Kidney (tissue), 14 donors: Measurements from ENCODE around the gene DNPH1. TPM values are rescaled to one million over a fixed set of nuclear protein-coding genes. Genes with fewer than 3 reads are reported as not detected.

Experiments used
- DNase-seq, 5 donors: peaks; one replicate each; pipeline ENCODE4 v3.0.0-alpha.2; 2013 to 2020
- FAIRE-seq: peaks from 2 replicates; lab custom pipeline; 2012; peaks lifted over from hg19 to GRCh38; lab: Jason Lieb, UNC
- H3K27ac ChIP-seq, 2 donors: one replicate each; pipeline ENCODE4 v1.7.0; 2013; ENCODE audit warnings: low read depth in 2 of 2, low read length in 2 of 2, inconsistent platforms in 1 of 2
- H3K27me3 ChIP-seq: one replicate; pipeline ENCODE4 v1.7.1; 2013; ENCODE audit warnings: low read length, inconsistent platforms; ENCODE audit not compliant: control insufficient read depth, insufficient read depth
- H3K36me3 ChIP-seq, 3 donors: one replicate each; pipeline versions ENCODE4 v1.7.0 to v1.7.1; 2013; ENCODE audit warnings: low read length in 3 of 3, control low read depth in 1 of 3, inconsistent platforms in 1 of 3; ENCODE audit not compliant: insufficient read depth in 3 of 3, control insufficient read depth in 2 of 3
- H3K4me1 ChIP-seq, 3 donors: one replicate each; pipeline versions ENCODE4 v1.7.0 to v1.7.1; 2013; ENCODE audit warnings: low read length in 3 of 3, inconsistent platforms in 1 of 3, low read depth in 1 of 3; ENCODE audit not compliant: control insufficient read depth in 2 of 3, insufficient read depth in 2 of 3
- H3K4me3 ChIP-seq, 3 donors: one replicate each; pipeline versions ENCODE4 v1.7.0 to v1.8.1; 2013; ENCODE audit warnings: low read length in 3 of 3, control low read depth in 1 of 3, inconsistent platforms in 1 of 3
- H3K9ac ChIP-seq, 3 donors: one replicate each; pipeline versions ENCODE4 v1.7.0 to v1.7.1; 2013; ENCODE audit warnings: low read length in 3 of 3, control low read depth in 1 of 3, inconsistent platforms in 1 of 3
- H3K9me3 ChIP-seq, 3 donors: one replicate each; pipeline versions ENCODE4 v1.7.0 to v1.7.1; 2013; ENCODE audit warnings: low read length in 3 of 3, control low read depth in 1 of 3, inconsistent platforms in 1 of 3; ENCODE audit not compliant: control insufficient read depth in 2 of 3, insufficient read depth in 1 of 3
- intact Hi-C: fragments of 100-400 bp; cut with DNase I; formaldehyde crosslinking; loops from one replicate; pipeline ENCODE4 v1.11.1; 2022
- polyA plus RNA-seq: library from polyadenylated mRNA; stranded (reverse); fragments of 350-450 nt; fragmentation: Illumina TruSeq; extraction: RNeasy Lipid Tissue Mini Kit (QIAGEN cat#74804); gene quantifications from one replicate; pipeline ENCODE4 v1.2.3, GENCODE V29; 2014; ENCODE audit warnings: low read depth, low replicate concordance; ENCODE audit not compliant: insufficient read depth
- total RNA-seq: library from RNA; stranded (reverse); fragmentation: NEBNext Ultra II Directional; extraction: Animal tissue kit (Norgen Biotek cat#: 25700); gene quantifications from one replicate; pipeline ENCODE4 v1.2.1, GENCODE V29; 2021
- TF ChIP-seq, protein P1 (sequence below): IDR thresholded peaks from 3 replicates; pipeline ENCODE4 v1.5.1; 2012; ENCODE audit warnings: mild to moderate bottlenecking, moderate library complexity, borderline replicate concordance; ENCODE audit not compliant: insufficient read depth; ENCODE audit errors: extremely low read depth
- donor health status: control.
- donor health status: control.
- donor health status: control.
- donor health status: control.
- donor health status: control.
- donor health status: DM: yes; HTN: yes; CAD: no.
- donor health status: Normal renal cell carcinoma (clear cell type).

The DNPH1 gene
- total and polyA plus RNA-seq, 2 donors from 2014 or later, result 74.3 to 373 TPM

DNA sequence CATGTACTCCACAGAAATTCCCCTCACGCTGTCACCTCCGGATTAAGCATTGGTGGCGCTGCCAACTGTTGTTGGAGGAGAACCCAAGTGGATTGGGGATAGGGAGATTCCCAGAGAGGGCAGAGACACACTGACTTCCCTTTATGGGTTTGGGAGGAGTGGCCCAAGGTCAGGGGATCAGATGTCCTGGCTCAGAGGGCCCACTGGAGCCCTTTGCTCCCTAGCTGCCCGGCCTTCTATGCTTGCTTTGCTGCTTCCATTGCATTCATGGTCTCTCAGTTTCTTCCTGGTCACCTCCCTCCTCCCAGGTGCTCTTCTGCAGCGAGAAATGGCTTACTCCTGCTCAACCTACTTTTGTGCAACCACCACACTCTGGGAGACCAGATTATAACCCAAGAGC is 32.9 kb downstream of the DNPH1 start:
- no peak overlapping the region for H3K27ac ChIP-seq
- peaks cover 0 to 25% (median 13%) of the 10 kb centered on the region in 3 donors for H3K36me3 ChIP-seq
- H3K4me3 ChIP-seq, result no peak overlapping the region
- H3K27me3 ChIP-seq, result no peaks in the 10 kb centered on the region
- DNase-seq, result no peak
- H3K4me1 ChIP-seq, result no peaks in the 10 kb centered on the region
- intact Hi-C loops, result no loop called here
- H3K9me3 ChIP-seq, result no peaks in the 10 kb centered on the region
- TF ChIP-seq, protein P1, sequence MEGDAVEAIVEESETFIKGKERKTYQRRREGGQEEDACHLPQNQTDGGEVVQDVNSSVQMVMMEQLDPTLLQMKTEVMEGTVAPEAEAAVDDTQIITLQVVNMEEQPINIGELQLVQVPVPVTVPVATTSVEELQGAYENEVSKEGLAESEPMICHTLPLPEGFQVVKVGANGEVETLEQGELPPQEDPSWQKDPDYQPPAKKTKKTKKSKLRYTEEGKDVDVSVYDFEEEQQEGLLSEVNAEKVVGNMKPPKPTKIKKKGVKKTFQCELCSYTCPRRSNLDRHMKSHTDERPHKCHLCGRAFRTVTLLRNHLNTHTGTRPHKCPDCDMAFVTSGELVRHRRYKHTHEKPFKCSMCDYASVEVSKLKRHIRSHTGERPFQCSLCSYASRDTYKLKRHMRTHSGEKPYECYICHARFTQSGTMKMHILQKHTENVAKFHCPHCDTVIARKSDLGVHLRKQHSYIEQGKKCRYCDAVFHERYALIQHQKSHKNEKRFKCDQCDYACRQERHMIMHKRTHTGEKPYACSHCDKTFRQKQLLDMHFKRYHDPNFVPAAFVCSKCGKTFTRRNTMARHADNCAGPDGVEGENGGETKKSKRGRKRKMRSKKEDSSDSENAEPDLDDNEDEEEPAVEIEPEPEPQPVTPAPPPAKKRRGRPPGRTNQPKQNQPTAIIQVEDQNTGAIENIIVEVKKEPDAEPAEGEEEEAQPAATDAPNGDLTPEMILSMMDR, result no peak
- no peak for FAIRE-seq
- H3K9ac ChIP-seq, result no peak overlapping the region

GRCh38 chr6:43193929-43194328 is 35.4 kb downstream of the DNPH1 start:
- H3K9ac ChIP-seq, result no peak overlapping the region
- H3K27ac ChIP-seq, result no peak overlapping the region
- no peaks in the 10 kb centered on the region for H3K27me3 ChIP-seq
- no peak overlapping the region for H3K4me3 ChIP-seq
- H3K4me1 ChIP-seq, result no peaks in the 10 kb centered on the region
- TF ChIP-seq, protein P1, result no peak
- FAIRE-seq (no peak), DNase-seq (peak in 1 of 5 donors; percentile 3)
- peaks cover 0 to 18% (median 10%) of the 10 kb centered on the region in 3 donors for H3K36me3 ChIP-seq
- H3K9me3 ChIP-seq, result no peaks in the 10 kb centered on the region
- intact Hi-C loops, result no loop called here

- intact Hi-C loops, result no loop called here
- no peak overlapping the region for H3K4me3 ChIP-seq
- no peak for DNase-seq
- H3K9ac ChIP-seq, result no peak overlapping the region
- H3K9me3 ChIP-seq, result no peaks in the 10 kb centered on the region
- TF ChIP-seq, protein P1, result no peak
- no peaks in the 10 kb centered on the region for H3K4me1 ChIP-seq
- no peaks in the 10 kb centered on the region for H3K27me3 ChIP-seq
- no peak overlapping the region for H3K27ac ChIP-seq
- no peak for FAIRE-seq
- H3K36me3 ChIP-seq, result peaks cover 0 to 24% (median 14%) of the 10 kb centered on the region in 3 donors
Measured at GRCh38 chr6:43192911-43193310, 36.4 kb downstream of the DNPH1 start.

DNA sequence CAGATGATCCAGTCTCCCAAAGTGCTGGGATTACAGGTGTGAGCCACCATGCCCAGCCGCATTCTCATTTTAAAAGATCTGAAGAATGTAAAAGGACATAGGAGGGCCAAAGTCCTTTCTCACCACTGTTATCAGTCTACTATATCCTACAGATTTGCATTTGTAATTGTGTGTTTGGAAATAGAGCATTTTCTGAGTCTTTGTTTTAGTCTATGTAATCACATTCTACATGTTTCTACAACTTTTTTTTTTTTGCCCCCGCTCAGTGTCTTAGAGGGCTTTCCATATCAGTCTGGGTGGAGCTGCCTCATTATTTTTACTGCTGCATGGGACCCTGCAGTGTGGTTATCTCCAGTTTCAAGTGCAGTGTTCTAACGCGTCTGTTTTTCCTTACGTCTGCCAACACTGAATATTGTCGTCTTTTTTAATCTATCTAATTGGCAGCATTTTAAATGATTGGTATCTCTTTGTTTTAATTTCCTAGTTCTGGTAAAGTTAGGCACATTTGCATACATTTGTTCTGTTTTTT is 39.4 kb downstream of the DNPH1 start:
- FAIRE-seq, result no peak
- Histone ChIP-seq H3K4me3 (no peak overlapping the region), H3K4me1 (no peaks in the 10 kb centered on the region), H3K9me3 (no peaks in the 10 kb centered on the region), H3K36me3 (peaks cover 0 to 14% (median 8%) of the 10 kb centered on the region in 3 donors), H3K27me3 (no peaks in the 10 kb centered on the region), H3K27ac (no peak overlapping the region), H3K9ac (no peak overlapping the region)
- TF ChIP-seq, protein P1, result no peak
- peak in 1 of 5 donors; percentile 3 for DNase-seq
- intact Hi-C loops, result no loop called here
